ENCODE measurements around the gene CHL1.

GRCh38 chr3:447671-448070, 251.1 kb downstream of the CHL1 start:
- no peak for TF ChIP-seq CTCF (IDR thresholded peaks at IDR 0.05; ENCODE audit: poor library complexity)
- TF ChIP-seq EZH2phosphoT487 (IDR thresholded peaks at IDR 0.05; ENCODE audit: low read depth, severe bottlenecking, unreplicated experiment), result no peak
- TF ChIP-seq EZH2 (IDR thresholded peaks at IDR 0.05; ENCODE audit: borderline replicate concordance), result no peak

Data from hepatocyte (in vitro differentiated cells).